ENCODE measurements around the gene KLHDC4. TPM values are rescaled to one million over a fixed set of nuclear protein-coding genes. Genes with fewer than 3 reads are reported as not detected.

KLHDC4 gene
- total RNA-seq, 1 donor from 2014 or later, result 85.6 TPM

DNA sequence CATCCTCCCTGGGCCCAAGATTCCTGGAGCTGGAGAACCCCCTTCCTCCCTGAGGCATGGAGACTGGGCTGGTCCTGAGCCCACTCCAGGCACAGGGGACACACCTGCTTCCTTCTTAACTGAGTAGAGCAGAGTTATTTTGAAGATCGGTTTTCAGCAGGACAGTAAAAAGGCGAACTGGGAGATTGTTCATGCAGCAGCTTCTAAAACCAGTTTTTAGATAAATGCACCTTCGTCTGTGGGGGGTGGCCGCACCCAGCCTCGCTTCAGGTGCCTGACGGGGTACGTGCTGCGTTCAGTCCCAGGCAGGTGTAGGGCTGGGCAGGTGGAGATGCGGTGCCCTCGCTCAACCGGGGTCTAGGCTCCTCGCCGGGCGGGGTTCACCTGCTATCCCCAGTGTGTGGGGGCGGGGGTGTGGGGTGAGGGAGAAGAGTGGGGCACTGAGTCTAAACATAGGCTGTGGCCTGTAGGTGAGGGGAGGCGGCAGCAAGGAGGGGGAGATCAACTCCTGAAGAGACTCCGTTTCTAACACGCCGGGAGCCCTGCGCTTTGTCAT, 94.0 kb downstream of the KLHDC4 start:
- no peaks in the 10 kb centered on the region for H3K36me3 Mint-ChIP-seq (ENCODE audit: low read depth)
- H3K27me3 Mint-ChIP-seq (ENCODE audit: insufficient read depth), result no peaks in the 10 kb centered on the region
- intact Hi-C loops (cut with micrococcal nuclease), result no loop called here
- DNase-seq (ENCODE audit: low spot score), result no peak
- no peaks in the 10 kb centered on the region for H3K4me1 Mint-ChIP-seq (ENCODE audit: low read depth)
- no peak overlapping the region for H3K4me3 Mint-ChIP-seq
- H3K9me3 Mint-ChIP-seq, result no peaks in the 10 kb centered on the region
- H3K27ac Mint-ChIP-seq, result no peak overlapping the region

DNA sequence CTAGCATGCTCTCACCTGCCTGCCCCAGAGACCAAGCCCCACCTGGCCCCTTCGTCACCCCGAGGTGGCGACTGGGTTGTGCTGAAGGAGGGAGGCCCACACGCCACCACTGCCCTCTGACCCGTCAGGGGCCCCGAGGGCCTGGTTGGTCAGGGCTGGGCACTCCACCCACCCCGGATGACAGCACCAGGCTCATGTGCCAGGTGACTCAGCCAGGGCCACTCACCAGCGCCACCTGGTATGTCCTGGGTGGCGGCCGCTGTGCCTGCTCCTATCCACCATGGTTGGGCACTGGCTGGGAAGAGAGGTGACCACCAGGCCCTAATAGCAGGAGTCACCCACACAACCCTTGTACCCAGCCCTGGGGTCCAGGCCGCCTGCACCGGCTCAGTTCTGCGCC, 94.6 kb downstream of the KLHDC4 start:
- intact Hi-C loops (cut with micrococcal nuclease), result no loop called here
- no peaks in the 10 kb centered on the region for H3K9me3 Mint-ChIP-seq
- H3K4me1 Mint-ChIP-seq (ENCODE audit: low read depth), result no peaks in the 10 kb centered on the region
- no peak overlapping the region for H3K27ac Mint-ChIP-seq
- no peaks in the 10 kb centered on the region for H3K36me3 Mint-ChIP-seq (ENCODE audit: low read depth)
- no peaks in the 10 kb centered on the region for H3K27me3 Mint-ChIP-seq (ENCODE audit: insufficient read depth)
- no peak overlapping the region for H3K4me3 Mint-ChIP-seq
- no peak for DNase-seq (ENCODE audit: low spot score)

GRCh38 chr16:87669672-87670071, 96.1 kb downstream of the KLHDC4 start:
- intact Hi-C loops (cut with micrococcal nuclease), result no loop called here
- Mint-ChIP-seq H3K36me3 (ENCODE audit: low read depth) (no peaks in the 10 kb centered on the region), H3K9me3 (no peaks in the 10 kb centered on the region), H3K27me3 (ENCODE audit: insufficient read depth) (no peaks in the 10 kb centered on the region), H3K4me1 (ENCODE audit: low read depth) (no peaks in the 10 kb centered on the region), H3K4me3 (no peak overlapping the region), H3K27ac (no peak overlapping the region)
- no peak for DNase-seq (ENCODE audit: low spot score)

- Mint-ChIP-seq H3K9me3 (no peaks in the 10 kb centered on the region), H3K36me3 (ENCODE audit: low read depth) (no peaks in the 10 kb centered on the region), H3K4me3 (no peak overlapping the region), H3K27ac (no peak overlapping the region), H3K4me1 (ENCODE audit: low read depth) (no peaks in the 10 kb centered on the region), H3K27me3 (ENCODE audit: insufficient read depth) (no peaks in the 10 kb centered on the region)
- intact Hi-C loops (cut with micrococcal nuclease), result no loop called here
- no peak for DNase-seq (ENCODE audit: low spot score)
Measured at GRCh38 chr16:87667946-87668345, 97.8 kb downstream of the KLHDC4 start.

DNA sequence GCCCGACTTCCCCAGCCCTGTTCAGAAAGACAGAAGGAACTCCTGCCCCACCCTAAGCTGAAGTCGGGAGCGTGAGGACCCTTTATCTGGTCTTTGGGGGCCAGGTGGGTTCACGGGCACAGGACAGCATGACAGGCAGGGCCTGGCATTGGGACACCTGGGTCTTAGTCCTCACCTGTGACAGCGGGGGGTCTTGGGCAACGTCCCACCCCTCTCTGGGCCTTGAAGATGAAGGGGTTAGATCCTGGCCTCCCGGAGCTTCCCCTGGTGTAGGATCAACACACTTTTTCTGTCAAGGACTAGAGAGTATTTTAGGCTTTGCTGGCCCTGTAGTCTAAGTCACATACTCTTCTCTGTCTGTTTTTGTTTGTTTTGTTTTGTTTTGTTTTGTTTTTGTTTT, 98.3 kb downstream of the KLHDC4 start:
- Mint-ChIP-seq H3K36me3 (ENCODE audit: low read depth) (no peaks in the 10 kb centered on the region), H3K9me3 (no peaks in the 10 kb centered on the region), H3K4me1 (ENCODE audit: low read depth) (no peaks in the 10 kb centered on the region), H3K27me3 (ENCODE audit: insufficient read depth) (no peaks in the 10 kb centered on the region), H3K4me3 (no peak overlapping the region), H3K27ac (no peak overlapping the region)
- intact Hi-C loops (cut with micrococcal nuclease), result no loop called here
- no peak for DNase-seq (ENCODE audit: low spot score)

DNA sequence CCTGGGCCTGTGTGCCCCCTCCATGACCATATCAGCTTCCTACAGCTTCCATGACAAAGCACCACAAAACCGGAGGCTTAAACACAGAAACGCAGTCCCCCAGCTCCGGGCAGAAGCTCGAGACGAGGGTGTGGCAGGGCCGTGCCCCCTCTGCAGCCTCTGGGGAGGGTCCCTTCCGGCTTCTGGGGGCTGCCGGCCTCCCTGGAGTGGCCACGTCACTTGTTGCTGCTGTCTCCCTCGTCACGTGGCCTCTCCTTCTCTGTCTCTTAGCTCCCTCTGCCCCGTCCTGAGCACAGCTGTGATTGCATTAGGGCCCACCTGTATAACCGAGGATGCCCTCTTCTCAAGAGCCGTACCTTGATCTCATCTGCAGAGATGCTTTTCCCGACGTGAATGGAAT, 98.9 kb downstream of the KLHDC4 start:
- intact Hi-C loops (cut with micrococcal nuclease), result no loop called here
- DNase-seq (ENCODE audit: low spot score), result no peak
- H3K27me3 Mint-ChIP-seq (ENCODE audit: insufficient read depth), result no peaks in the 10 kb centered on the region
- H3K36me3 Mint-ChIP-seq (ENCODE audit: low read depth), result no peaks in the 10 kb centered on the region
- no peaks in the 10 kb centered on the region for H3K4me1 Mint-ChIP-seq (ENCODE audit: low read depth)
- H3K9me3 Mint-ChIP-seq, result no peaks in the 10 kb centered on the region
- H3K4me3 Mint-ChIP-seq, result no peak overlapping the region
- H3K27ac Mint-ChIP-seq, result no peak overlapping the region

DNA sequence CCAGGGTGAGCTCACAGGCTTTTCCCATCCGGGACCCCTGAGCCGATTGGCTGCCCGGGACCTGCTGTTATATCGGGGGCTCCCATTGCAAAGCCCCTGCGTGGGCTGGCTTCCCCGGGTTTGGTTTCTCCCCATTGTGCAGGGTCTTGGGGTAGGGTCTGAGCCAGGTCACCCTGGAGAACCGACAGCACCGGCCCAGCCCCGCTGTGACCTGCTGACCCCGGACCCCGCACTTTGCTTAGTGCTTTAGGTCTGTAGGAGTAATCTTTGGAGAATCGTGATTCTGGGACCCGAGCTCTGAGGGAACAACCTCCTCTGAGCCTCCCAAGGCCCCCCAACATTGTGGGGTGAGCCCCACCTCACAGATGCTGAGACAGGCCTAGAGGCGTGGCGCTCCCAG, 100.6 kb downstream of the KLHDC4 start:
- Mint-ChIP-seq H3K9me3 (no peaks in the 10 kb centered on the region), H3K27ac (no peak overlapping the region), H3K4me1 (ENCODE audit: low read depth) (no peaks in the 10 kb centered on the region), H3K27me3 (ENCODE audit: insufficient read depth) (peaks cover 3% of the 10 kb centered on the region), H3K36me3 (ENCODE audit: low read depth) (no peaks in the 10 kb centered on the region), H3K4me3 (no peak overlapping the region)
- DNase-seq (ENCODE audit: low spot score), result no peak
- intact Hi-C loops (cut with micrococcal nuclease), result no loop called here

DNA sequence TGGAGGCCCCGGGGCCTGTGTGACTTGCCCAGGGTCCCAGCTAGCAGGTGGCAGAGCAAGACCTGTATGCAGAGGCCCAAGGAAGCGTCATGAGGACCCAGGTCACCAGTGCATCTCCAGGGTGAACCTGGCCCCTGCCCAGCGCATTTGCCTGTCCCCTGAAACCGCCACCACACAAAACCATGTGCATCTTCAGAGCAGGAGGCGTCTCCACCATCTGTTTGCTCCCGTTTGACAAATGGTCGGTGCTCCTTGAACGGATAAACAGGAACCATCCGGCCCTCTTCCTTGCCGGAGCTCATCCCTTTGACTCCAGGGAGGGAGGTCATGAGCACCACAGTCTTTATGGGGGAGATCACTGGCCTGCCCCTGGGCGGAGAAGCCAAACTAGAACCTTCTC, 101.0 kb downstream of the KLHDC4 start:
- H3K4me3 Mint-ChIP-seq, result no peak overlapping the region
- H3K27ac Mint-ChIP-seq, result no peak overlapping the region
- peaks cover 3% of the 10 kb centered on the region for H3K27me3 Mint-ChIP-seq (ENCODE audit: insufficient read depth)
- intact Hi-C loops (cut with micrococcal nuclease), result no loop called here
- H3K4me1 Mint-ChIP-seq (ENCODE audit: low read depth), result no peaks in the 10 kb centered on the region
- no peak for DNase-seq (ENCODE audit: low spot score)
- H3K36me3 Mint-ChIP-seq (ENCODE audit: low read depth), result no peaks in the 10 kb centered on the region
- no peaks in the 10 kb centered on the region for H3K9me3 Mint-ChIP-seq

DNA sequence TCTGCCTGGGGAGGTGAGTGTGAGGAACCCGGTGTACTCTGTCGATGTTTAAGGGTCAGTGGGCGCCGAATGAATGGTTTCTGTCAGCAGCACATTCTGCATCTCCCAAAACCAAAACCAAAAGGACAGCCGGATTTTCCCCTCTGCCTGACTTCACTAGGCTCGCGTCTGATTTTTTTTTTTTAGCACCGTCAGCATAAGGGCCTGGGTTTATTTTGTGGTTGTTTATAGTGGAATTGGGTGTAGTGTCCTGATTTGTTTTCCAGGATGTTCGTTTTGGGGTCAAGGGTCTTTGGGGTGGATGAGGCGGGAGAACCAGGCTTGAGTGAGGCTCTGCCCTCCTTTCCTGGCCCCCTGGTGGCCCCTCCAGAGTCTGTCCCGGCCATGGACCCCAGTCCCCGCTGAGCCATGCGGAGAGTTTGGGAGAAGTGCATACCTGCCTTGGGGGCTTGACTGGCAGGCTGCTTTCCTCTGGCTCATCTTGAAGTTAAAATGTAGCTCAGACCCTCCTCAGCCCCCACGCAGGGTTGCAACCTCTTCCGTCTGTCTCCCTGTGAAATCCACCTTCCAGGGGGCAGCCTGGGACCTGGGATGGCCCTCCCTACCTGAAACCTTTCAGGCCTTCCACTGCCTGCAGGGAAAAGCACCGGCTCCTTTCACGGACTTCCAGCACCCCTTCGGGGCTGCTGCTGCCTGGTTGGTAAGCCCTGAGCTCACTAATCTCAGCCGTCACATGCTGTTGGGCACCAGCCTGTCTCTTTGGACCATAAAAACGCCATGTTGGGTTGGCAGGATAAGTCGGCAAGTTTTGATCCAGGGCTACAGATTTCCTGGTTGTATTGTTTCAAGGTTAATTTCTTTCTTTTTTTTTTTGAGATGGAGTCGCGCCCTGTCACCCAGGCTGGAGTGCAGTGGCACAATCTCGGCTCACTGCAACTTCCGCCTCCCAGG, 103.3 kb downstream of the KLHDC4 start:
- H3K9me3 Mint-ChIP-seq, result no peaks in the 10 kb centered on the region
- no peaks in the 10 kb centered on the region for H3K36me3 Mint-ChIP-seq (ENCODE audit: low read depth)
- H3K4me3 Mint-ChIP-seq, result no peak overlapping the region
- H3K27ac Mint-ChIP-seq, result no peak overlapping the region
- intact Hi-C loops (cut with micrococcal nuclease), result no loop called here
- no peaks in the 10 kb centered on the region for H3K4me1 Mint-ChIP-seq (ENCODE audit: low read depth)
- no peak for DNase-seq (ENCODE audit: low spot score)
- peaks cover 3% of the 10 kb centered on the region for H3K27me3 Mint-ChIP-seq (ENCODE audit: insufficient read depth)

DNA sequence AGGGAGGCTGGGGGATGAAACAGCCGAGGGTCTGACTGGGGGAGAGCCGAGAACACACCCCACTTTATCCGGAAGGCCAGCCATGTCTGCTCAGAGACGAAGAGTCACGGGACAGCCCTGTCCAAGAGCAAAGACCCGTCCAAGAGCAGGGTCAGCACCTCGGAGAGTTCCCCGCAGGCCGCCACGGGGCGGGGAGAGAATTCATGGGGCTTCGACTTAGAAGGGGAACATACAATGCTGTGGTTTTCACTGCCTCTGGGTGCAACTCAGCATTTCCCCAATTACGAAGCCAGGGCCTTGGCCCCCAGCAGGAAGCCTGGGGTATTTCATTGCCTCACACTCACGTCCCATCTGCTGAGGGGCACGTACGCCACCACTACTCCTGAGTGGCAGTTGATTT, 104.2 kb downstream of the KLHDC4 start:
- Mint-ChIP-seq H3K27ac (no peak overlapping the region), H3K36me3 (ENCODE audit: low read depth) (no peaks in the 10 kb centered on the region), H3K4me1 (ENCODE audit: low read depth) (no peaks in the 10 kb centered on the region), H3K4me3 (no peak overlapping the region), H3K9me3 (no peaks in the 10 kb centered on the region), H3K27me3 (ENCODE audit: insufficient read depth) (peaks cover 3% of the 10 kb centered on the region)
- intact Hi-C loops (cut with micrococcal nuclease), result no loop called here
- DNase-seq (ENCODE audit: low spot score), result peak; percentile 17

DNA sequence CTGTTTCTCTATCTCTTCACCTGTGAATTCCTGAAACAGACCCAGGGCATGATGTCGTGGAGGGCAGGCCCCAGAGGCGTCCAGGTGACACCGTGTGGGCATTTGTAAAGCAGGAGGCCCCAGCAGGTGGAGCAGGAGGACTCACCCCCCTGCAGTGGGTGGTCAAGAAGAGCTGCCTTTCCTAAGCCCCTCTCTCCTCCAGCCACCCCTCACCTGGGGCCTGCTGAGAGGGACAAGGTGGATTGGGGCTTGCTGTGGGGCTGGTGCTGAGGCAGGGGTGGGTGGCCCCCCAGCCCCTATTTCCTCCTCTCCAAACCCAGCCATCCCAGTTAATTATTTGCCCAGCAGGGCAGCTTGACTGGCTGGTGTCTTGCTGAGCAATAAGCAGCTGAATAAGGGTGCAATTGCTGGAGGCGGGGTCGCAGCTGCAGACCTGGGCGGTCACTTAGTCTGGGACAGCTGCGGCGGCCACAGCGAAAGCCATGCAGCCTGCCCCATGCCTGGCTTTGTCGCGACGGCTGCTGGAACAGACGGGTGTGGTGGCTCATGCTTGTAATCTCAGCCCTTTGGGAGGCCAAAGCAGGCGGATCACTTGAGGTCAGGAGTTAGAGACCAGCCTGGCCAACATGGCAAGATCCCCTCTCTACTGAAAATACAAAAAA, 107.1 kb downstream of the KLHDC4 start:
- Mint-ChIP-seq H3K27me3 (ENCODE audit: insufficient read depth) (peaks cover 3% of the 10 kb centered on the region), H3K27ac (no peak overlapping the region), H3K4me3 (no peak overlapping the region), H3K9me3 (no peaks in the 10 kb centered on the region), H3K36me3 (ENCODE audit: low read depth) (no peaks in the 10 kb centered on the region), H3K4me1 (ENCODE audit: low read depth) (no peaks in the 10 kb centered on the region)
- DNase-seq (ENCODE audit: low spot score), result no peak
- intact Hi-C loops (cut with micrococcal nuclease), result no loop called here

Measured in activated T-helper 1 cell treated with anti-CD3 and anti-CD28 coated beads, Interleukin-12 subunit alpha, Interleukin-12 subunit beta, Interleukin-2, Interleukin-4 antibody, amounts not matched to agents 30 ng/mL and 10 ng/mL and 1 ng/mL, durations not matched to agents 14 hours and 24 hours and 36 hours (primary cell).